K562 (cell line): ENCODE data around the gene ACY1. TPM values are rescaled to one million over a fixed set of nuclear protein-coding genes. Genes with fewer than 3 reads are reported as not detected.

Experiments used
- ATAC-seq: fragments of 200-7000 bp; cut with Tn5 transposase; 3 replicates; pipeline ENCODE4 v1.9.1; 2020; ENCODE audit warnings: moderate library complexity
- BruUV-seq: library from RNA; stranded (reverse); fragments of 400-500 nt; replicated peaks from 2 replicates; lab custom pipeline; 2021; lab: Mats Ljungman, UMichigan
- CTCF ChIA-PET: fragments of 300-600 bp; formaldehyde crosslinking; extraction: SDS; loops from one replicate; lab custom pipeline; 2021; ENCODE audit warnings: low intra/inter-chr PET ratio; lab: Yijun Ruan, JAX
- POLR2A ChIA-PET: fragments of 300-600, 350-650 bp; sonication (Branson Sonifier 250); formaldehyde crosslinking; extraction: SDS; loops from one replicate; lab custom pipeline; 2021; ENCODE audit warnings: antibody characterized with exemption, inconsistent platforms; lab: Yijun Ruan, JAX
- DNase-seq, 4 experiments: peaks; one replicate each; pipeline versions ENCODE4 v3.0.0 to v3.0.0-alpha.2; 2011 to 2018; ENCODE audit warnings: low spot score in 3 of 4, mixed read lengths in 3 of 4; ENCODE audit errors: extremely low read depth in 1 of 4
- FAIRE-seq: peaks from 2 replicates; lab custom pipeline; 2011; peaks lifted over from hg19 to GRCh38; lab: Jason Lieb, UNC
- H2AFZ ChIP-seq: 2 replicates; pipeline ENCODE4 v1.6.0; 2011; ENCODE audit warnings: low read depth, low read length, control low read depth, inconsistent platforms
- H3K27ac ChIP-seq: fragments of 200-600 bp; 3 replicates; pipeline ENCODE4 v1.8.0; 2011; ENCODE audit warnings: low read depth, mild to moderate bottlenecking, control low read depth, inconsistent platforms, low read length, moderate library complexity, mixed read lengths; ENCODE audit errors: extremely low read depth
- H3K27me3 ChIP-seq, 2 experiments: fragments of 300-600 bp in 1 of 2; 2 replicates in 1 of 2; 3 replicates in 1 of 2; pipeline versions ENCODE4 v1.6.0 to v1.8.0; 2011; ENCODE audit warnings: inconsistent platforms in 2 of 2, low read length in 2 of 2, mild to moderate bottlenecking in 1 of 2, mixed read lengths in 1 of 2, moderate library complexity in 1 of 2; ENCODE audit not compliant: control insufficient read depth in 2 of 2, insufficient read depth in 2 of 2
- H3K36me3 ChIP-seq: fragments of 300-600 bp; 3 replicates; pipeline ENCODE4 v1.8.0; 2011; ENCODE audit warnings: mild to moderate bottlenecking, low read length, inconsistent platforms; ENCODE audit not compliant: control insufficient read depth, insufficient read depth
- H3K4me1 ChIP-seq, 2 experiments: fragments of 200-600 bp in 1 of 2; replicated peaks in 1 of 2; 2 replicates in 1 of 2; 3 replicates in 1 of 2; pipeline versions ENCODE4 v1.5.1 to v1.8.0; 2011; ENCODE audit warnings: inconsistent platforms in 2 of 2, low read length in 2 of 2, mild to moderate bottlenecking in 1 of 2, mixed read lengths in 1 of 2, moderate library complexity in 1 of 2; ENCODE audit not compliant: control insufficient read depth in 2 of 2, insufficient read depth in 2 of 2
- H3K4me2 ChIP-seq: 2 replicates; pipeline ENCODE4 v1.6.1; 2011; ENCODE audit warnings: low read length, control low read depth, inconsistent platforms, mixed read lengths; ENCODE audit not compliant: insufficient read depth
- H3K4me3 ChIP-seq: fragments of 200-600 bp; sonication (generic), shearing (Covaris generic); 2 replicates; pipeline ENCODE4 v1.5.1; 2016; ENCODE audit warnings: control low read depth, inconsistent platforms
- H3K79me2 ChIP-seq: fragments of 200-600 bp; 3 replicates; pipeline ENCODE4 v1.8.0; 2011; ENCODE audit warnings: low read length, inconsistent platforms; ENCODE audit not compliant: control insufficient read depth, insufficient read depth
- H3K9ac ChIP-seq, 2 experiments: 2 replicates each; pipeline versions ENCODE4 v1.6.0 to v1.6.1; 2011; ENCODE audit warnings: low read depth in 2 of 2, low read length in 2 of 2, control low read depth in 1 of 2, inconsistent platforms in 1 of 2, mild to moderate bottlenecking in 1 of 2, mixed read lengths in 1 of 2; ENCODE audit not compliant: insufficient read depth in 1 of 2
- H3K9me1 ChIP-seq: one replicate; pipeline ENCODE4 v1.6.0; 2011; ENCODE audit warnings: inconsistent platforms, mild to moderate bottlenecking, low read length, moderate library complexity; ENCODE audit not compliant: control insufficient read depth, insufficient read depth
- H3K9me3 ChIP-seq: replicated peaks from 2 replicates; pipeline ENCODE4 v1.5.1; 2011; ENCODE audit warnings: low read depth, low read length, inconsistent platforms; ENCODE audit not compliant: control insufficient read depth, insufficient read depth
- H4K20me1 ChIP-seq: replicated peaks from 2 replicates; pipeline ENCODE4 v1.6.1; 2011; ENCODE audit warnings: low read length, inconsistent platforms, mixed read lengths; ENCODE audit not compliant: control insufficient read depth, insufficient read depth
- CBX5 ChIP-seq: IDR thresholded peaks from 2 replicates; pipeline ENCODE4 v1.6.1; 2014; ENCODE audit warnings: low read depth, borderline replicate concordance
- NFIX ChIP-seq: fragments of 250-450 bp; sonication (Bioruptor Pico); IDR thresholded peaks from 2 replicates; pipeline ENCODE4 v1.4.0; 2020; ENCODE audit warnings: low read depth, mild to moderate bottlenecking, moderate library complexity
- TGIF2 ChIP-seq: sonication (generic); formaldehyde crosslinking; IDR thresholded peaks from 2 replicates; pipeline ENCODE4 v1.8.1; 2022; ENCODE audit warnings: mild to moderate bottlenecking, missing genetic modification reagents, moderate library complexity
- ZNF778 ChIP-seq: fragments of 450-650 bp; formaldehyde crosslinking; IDR thresholded peaks from 2 replicates; pipeline ENCODE4 v1.4.0; 2020; ENCODE audit warnings: mild to moderate bottlenecking, moderate library complexity
- WGBS: fragments of 100-300 bp; shearing (Covaris generic); methylation state at CpG from one replicate; pipeline ENCODE4 v1.1.6; 2016; ENCODE audit warnings: low coverage, mixed read lengths; ENCODE audit not compliant: insufficient coverage; ENCODE audit errors: missing lambda C conversion rate; 5-methylcytosine and 5-hydroxymethylcytosine counted together
- in situ Hi-C: fragments of 300-500 bp; cut with MboI; formaldehyde crosslinking; loops from 4 replicates; pipeline ENCODE4 v1.15.0; 2018; ENCODE audit warnings: inconsistent platforms, mixed read lengths
- intact Hi-C: fragments of 100-400 bp; cut with micrococcal nuclease; formaldehyde crosslinking; loops from 2 replicates; pipeline ENCODE4 v1.14.2; 2022
- polyA plus RNA-seq, 8 experiments: library from polyadenylated mRNA; depleted of rRNA in 4 of 8; stranded (reverse) in 5 of 8; unstranded in 3 of 8; fragments of >200 nt; fragmentation: Nextera tagmentation in 2 of 8; fragmentation: Illumina TruSeq in 1 of 8; extraction: Ambion mirVana in 2 of 8; extraction: Trizol in 1 of 8; gene quantifications; 2 replicates each; pipeline versions ENCODE4 v1.2.1 to v1.2.3, GENCODE V29; 2011 to 2014; ENCODE audit warnings: inconsistent platforms in 1 of 8, missing spikeins in 1 of 8
- total RNA-seq, 7 experiments: library from RNA; depleted of rRNA in 6 of 7; stranded (reverse); fragments of >200 nt in 6 of 7; fragmentation: Illumina TruSeq in 2 of 7; extraction: Trizol in 2 of 7; gene quantifications; 2 replicates each; pipeline versions ENCODE4 v1.2.1 to v1.2.3, GENCODE V29; 2011 to 2021; ENCODE audit warnings: low replicate concordance in 1 of 7
- TF ChIP-seq, protein P1 (sequence below): fragments of 450-650 bp; IDR thresholded peaks from 2 replicates; pipeline ENCODE4 v1.6.1; 2016; ENCODE audit warnings: mild to moderate bottlenecking, moderate library complexity
- TF ChIP-seq, protein P2 (sequence below): sonication (generic); formaldehyde crosslinking; IDR thresholded peaks from 2 replicates; pipeline ENCODE4 v1.8.1; 2023; ENCODE audit warnings: mild to moderate bottlenecking, missing genetic modification reagents
- TF ChIP-seq, protein P3 (sequence below): IDR thresholded peaks from 2 replicates; pipeline ENCODE4 v1.6.1; 2011; ENCODE audit warnings: borderline replicate concordance, low read depth, mild to moderate bottlenecking, moderate library complexity, low read length; ENCODE audit not compliant: insufficient read depth, poor library complexity, severe bottlenecking

The ACY1 gene
- total and polyA plus RNA-seq, 9 of the 15 experiments (the other 6 are each of a cell fraction or from before 2014, with no cell fraction given), result 70.7 to 195 (median 123) TPM

DNA sequence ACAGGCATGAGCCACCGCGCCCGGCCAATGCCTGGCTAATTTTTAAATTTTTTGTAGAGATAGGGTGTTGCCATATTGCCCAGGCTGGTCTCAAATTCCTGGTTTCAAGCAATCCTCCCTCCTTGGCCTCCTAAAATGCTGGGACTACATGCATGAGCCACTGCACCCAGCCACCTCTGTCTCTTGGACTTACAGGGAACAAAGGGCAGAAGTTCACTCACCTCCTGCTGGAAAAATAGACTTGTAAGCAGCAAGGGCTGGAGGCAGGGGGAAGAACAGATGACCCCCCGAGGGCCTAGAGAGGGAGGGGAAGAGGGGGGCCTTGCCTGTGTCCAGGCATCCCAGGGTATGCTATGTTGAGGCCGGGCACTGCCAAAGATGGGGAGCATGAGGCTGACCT is 50.9 kb downstream of the ACY1 start:
- in situ Hi-C loops, result no loop called here
- ChIA-PET CTCF (no interaction called here), POLR2A (no interaction called here)
- intact Hi-C loops, result no loop called here
- WGBS, result 29% methylated on average over 3 of the region's 5 CpGs
- Histone ChIP-seq H3K4me1 (peaks cover 6 to 20% of the 10 kb centered on the region in 2 experiments; a peak in 4 of 5 replicates), H3K9ac (no peak overlapping the region), H3K9me3 (no peaks in the 10 kb centered on the region), H3K27ac (no peak overlapping the region), H3K4me2 (no peak overlapping the region), H4K20me1 (no peaks in the 10 kb centered on the region; the same call in 1 of the 2 replicates), H3K4me3 (no peak overlapping the region), H3K36me3 (no peaks in the 10 kb centered on the region), H3K9me1 (no peaks in the 10 kb centered on the region), H2AFZ (no peak overlapping the region), H3K79me2 (no peaks in the 10 kb centered on the region), H3K27me3 (no peaks in the 10 kb centered on the region; a peak in 1 of 5 replicates)
- no peak for FAIRE-seq
- ATAC-seq, result no peak
- no peak for DNase-seq
- no TSS peak for BruUV-seq
- TF ChIP-seq NFIX (CRISPR knock-in tag), result no peak
- TF ChIP-seq, protein P1, sequence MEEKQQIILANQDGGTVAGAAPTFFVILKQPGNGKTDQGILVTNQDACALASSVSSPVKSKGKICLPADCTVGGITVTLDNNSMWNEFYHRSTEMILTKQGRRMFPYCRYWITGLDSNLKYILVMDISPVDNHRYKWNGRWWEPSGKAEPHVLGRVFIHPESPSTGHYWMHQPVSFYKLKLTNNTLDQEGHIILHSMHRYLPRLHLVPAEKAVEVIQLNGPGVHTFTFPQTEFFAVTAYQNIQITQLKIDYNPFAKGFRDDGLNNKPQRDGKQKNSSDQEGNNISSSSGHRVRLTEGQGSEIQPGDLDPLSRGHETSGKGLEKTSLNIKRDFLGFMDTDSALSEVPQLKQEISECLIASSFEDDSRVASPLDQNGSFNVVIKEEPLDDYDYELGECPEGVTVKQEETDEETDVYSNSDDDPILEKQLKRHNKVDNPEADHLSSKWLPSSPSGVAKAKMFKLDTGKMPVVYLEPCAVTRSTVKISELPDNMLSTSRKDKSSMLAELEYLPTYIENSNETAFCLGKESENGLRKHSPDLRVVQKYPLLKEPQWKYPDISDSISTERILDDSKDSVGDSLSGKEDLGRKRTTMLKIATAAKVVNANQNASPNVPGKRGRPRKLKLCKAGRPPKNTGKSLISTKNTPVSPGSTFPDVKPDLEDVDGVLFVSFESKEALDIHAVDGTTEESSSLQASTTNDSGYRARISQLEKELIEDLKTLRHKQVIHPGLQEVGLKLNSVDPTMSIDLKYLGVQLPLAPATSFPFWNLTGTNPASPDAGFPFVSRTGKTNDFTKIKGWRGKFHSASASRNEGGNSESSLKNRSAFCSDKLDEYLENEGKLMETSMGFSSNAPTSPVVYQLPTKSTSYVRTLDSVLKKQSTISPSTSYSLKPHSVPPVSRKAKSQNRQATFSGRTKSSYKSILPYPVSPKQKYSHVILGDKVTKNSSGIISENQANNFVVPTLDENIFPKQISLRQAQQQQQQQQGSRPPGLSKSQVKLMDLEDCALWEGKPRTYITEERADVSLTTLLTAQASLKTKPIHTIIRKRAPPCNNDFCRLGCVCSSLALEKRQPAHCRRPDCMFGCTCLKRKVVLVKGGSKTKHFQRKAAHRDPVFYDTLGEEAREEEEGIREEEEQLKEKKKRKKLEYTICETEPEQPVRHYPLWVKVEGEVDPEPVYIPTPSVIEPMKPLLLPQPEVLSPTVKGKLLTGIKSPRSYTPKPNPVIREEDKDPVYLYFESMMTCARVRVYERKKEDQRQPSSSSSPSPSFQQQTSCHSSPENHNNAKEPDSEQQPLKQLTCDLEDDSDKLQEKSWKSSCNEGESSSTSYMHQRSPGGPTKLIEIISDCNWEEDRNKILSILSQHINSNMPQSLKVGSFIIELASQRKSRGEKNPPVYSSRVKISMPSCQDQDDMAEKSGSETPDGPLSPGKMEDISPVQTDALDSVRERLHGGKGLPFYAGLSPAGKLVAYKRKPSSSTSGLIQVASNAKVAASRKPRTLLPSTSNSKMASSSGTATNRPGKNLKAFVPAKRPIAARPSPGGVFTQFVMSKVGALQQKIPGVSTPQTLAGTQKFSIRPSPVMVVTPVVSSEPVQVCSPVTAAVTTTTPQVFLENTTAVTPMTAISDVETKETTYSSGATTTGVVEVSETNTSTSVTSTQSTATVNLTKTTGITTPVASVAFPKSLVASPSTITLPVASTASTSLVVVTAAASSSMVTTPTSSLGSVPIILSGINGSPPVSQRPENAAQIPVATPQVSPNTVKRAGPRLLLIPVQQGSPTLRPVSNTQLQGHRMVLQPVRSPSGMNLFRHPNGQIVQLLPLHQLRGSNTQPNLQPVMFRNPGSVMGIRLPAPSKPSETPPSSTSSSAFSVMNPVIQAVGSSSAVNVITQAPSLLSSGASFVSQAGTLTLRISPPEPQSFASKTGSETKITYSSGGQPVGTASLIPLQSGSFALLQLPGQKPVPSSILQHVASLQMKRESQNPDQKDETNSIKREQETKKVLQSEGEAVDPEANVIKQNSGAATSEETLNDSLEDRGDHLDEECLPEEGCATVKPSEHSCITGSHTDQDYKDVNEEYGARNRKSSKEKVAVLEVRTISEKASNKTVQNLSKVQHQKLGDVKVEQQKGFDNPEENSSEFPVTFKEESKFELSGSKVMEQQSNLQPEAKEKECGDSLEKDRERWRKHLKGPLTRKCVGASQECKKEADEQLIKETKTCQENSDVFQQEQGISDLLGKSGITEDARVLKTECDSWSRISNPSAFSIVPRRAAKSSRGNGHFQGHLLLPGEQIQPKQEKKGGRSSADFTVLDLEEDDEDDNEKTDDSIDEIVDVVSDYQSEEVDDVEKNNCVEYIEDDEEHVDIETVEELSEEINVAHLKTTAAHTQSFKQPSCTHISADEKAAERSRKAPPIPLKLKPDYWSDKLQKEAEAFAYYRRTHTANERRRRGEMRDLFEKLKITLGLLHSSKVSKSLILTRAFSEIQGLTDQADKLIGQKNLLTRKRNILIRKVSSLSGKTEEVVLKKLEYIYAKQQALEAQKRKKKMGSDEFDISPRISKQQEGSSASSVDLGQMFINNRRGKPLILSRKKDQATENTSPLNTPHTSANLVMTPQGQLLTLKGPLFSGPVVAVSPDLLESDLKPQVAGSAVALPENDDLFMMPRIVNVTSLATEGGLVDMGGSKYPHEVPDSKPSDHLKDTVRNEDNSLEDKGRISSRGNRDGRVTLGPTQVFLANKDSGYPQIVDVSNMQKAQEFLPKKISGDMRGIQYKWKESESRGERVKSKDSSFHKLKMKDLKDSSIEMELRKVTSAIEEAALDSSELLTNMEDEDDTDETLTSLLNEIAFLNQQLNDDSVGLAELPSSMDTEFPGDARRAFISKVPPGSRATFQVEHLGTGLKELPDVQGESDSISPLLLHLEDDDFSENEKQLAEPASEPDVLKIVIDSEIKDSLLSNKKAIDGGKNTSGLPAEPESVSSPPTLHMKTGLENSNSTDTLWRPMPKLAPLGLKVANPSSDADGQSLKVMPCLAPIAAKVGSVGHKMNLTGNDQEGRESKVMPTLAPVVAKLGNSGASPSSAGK, result no peak
- TF ChIP-seq CBX5, result no peak
- no peak for TF ChIP-seq TGIF2 (CRISPR knock-in tag)
- TF ChIP-seq, protein P2, sequence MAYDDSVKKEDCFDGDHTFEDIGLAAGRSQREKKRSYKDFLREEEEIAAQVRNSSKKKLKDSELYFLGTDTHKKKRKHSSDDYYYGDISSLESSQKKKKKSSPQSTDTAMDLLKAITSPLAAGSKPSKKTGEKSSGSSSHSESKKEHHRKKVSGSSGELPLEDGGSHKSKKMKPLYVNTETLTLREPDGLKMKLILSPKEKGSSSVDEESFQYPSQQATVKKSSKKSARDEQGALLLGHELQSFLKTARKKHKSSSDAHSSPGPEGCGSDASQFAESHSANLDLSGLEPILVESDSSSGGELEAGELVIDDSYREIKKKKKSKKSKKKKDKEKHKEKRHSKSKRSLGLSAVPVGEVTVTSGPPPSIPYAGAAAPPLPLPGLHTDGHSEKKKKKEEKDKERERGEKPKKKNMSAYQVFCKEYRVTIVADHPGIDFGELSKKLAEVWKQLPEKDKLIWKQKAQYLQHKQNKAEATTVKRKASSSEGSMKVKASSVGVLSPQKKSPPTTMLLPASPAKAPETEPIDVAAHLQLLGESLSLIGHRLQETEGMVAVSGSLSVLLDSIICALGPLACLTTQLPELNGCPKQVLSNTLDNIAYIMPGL (CRISPR knock-in tag), result no peak
- TF ChIP-seq ZNF778 (CRISPR knock-in tag), result no peak
- TF ChIP-seq, protein P3, sequence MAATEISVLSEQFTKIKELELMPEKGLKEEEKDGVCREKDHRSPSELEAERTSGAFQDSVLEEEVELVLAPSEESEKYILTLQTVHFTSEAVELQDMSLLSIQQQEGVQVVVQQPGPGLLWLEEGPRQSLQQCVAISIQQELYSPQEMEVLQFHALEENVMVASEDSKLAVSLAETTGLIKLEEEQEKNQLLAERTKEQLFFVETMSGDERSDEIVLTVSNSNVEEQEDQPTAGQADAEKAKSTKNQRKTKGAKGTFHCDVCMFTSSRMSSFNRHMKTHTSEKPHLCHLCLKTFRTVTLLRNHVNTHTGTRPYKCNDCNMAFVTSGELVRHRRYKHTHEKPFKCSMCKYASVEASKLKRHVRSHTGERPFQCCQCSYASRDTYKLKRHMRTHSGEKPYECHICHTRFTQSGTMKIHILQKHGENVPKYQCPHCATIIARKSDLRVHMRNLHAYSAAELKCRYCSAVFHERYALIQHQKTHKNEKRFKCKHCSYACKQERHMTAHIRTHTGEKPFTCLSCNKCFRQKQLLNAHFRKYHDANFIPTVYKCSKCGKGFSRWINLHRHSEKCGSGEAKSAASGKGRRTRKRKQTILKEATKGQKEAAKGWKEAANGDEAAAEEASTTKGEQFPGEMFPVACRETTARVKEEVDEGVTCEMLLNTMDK, result no peak
